BE2C (cell line): ENCODE results near the gene GPC6.
"Not testable (repeated sequence)": the region's sequence is repeated elsewhere in the genome, so short reads cannot be mapped to it uniquely, and the experiment has no call there.

Experiments used
- DNase-seq: peaks from one replicate; pipeline ENCODE4 v3.0.0-alpha.2; 2020
- H3K27me3 ChIP-seq: fragments of 250-450 bp; sonication (Bioruptor Pico); 2 replicates; pipeline ENCODE4 v1.5.1; 2020; ENCODE audit warnings: mild to moderate bottlenecking
- H3K36me3 ChIP-seq: fragments of 250-450 bp; sonication (Bioruptor Pico); 2 replicates; pipeline ENCODE4 v1.5.1; 2020; ENCODE audit warnings: mild to moderate bottlenecking
- H3K4me1 ChIP-seq: fragments of 250-450 bp; sonication (Bioruptor Pico); 2 replicates; pipeline ENCODE4 v1.5.1; 2020
- H3K4me3 ChIP-seq: 2 replicates; pipeline ENCODE4 v1.5.1; 2011; ENCODE audit warnings: low read depth, low read length
- H3K9me3 ChIP-seq: fragments of 250-450 bp; sonication (Bioruptor Pico); 2 replicates; pipeline ENCODE4 v1.5.1; 2020
- TF ChIP-seq, protein P1 (sequence below): IDR thresholded peaks from 2 replicates; pipeline ENCODE4 v1.5.1; 2012; ENCODE audit warnings: mild to moderate bottlenecking, low read depth, low read length

GPC6 gene

DNA sequence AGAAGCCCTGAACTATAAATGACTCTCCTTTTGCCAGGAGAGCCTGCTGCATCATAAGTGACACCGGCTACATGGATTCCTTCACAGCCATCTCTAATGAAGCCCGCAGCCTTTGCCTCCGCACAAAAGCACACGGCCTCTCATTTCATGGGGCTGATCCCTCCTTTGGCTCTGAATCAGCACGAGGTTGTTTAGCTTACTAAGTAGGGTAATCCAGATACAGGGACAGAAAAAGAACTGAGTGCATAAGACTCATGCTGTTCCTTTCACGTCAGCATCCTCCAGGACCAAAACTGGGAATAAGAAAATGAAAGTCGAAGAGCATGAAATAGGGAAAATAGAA is 1116.6 kb downstream of the GPC6 start:
- H3K4me3 ChIP-seq, result no peak overlapping the region
- H3K4me1 ChIP-seq, result no peaks in the 10 kb centered on the region; the same call in 1 of the 2 replicates
- H3K9me3 ChIP-seq, result no peaks in the 10 kb centered on the region
- DNase-seq, result no peak
- no peaks in the 10 kb centered on the region for H3K27me3 ChIP-seq
- no peaks in the 10 kb centered on the region for H3K36me3 ChIP-seq
- TF ChIP-seq, protein P1, sequence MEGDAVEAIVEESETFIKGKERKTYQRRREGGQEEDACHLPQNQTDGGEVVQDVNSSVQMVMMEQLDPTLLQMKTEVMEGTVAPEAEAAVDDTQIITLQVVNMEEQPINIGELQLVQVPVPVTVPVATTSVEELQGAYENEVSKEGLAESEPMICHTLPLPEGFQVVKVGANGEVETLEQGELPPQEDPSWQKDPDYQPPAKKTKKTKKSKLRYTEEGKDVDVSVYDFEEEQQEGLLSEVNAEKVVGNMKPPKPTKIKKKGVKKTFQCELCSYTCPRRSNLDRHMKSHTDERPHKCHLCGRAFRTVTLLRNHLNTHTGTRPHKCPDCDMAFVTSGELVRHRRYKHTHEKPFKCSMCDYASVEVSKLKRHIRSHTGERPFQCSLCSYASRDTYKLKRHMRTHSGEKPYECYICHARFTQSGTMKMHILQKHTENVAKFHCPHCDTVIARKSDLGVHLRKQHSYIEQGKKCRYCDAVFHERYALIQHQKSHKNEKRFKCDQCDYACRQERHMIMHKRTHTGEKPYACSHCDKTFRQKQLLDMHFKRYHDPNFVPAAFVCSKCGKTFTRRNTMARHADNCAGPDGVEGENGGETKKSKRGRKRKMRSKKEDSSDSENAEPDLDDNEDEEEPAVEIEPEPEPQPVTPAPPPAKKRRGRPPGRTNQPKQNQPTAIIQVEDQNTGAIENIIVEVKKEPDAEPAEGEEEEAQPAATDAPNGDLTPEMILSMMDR, result no peak

DNA sequence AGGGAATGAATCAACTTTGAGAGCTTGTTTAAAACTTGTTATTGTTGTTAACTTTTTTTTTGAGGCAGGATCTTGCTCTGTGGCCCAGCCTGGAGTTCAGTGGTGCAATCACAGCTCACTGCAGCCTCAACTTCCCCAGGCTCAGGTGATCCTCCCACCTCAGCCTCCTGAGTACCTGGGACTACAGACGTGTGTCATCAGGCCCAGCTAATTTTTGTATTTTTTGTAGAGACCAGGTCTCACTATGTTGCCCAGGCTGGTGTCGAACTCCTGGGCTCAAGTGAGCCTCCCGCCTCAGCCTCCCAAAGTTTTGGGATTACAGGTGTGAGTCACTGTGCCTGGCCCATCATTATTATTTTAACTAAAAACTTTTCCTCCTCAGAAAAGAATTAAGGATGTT is 1117.1 kb downstream of the GPC6 start:
- H3K9me3 ChIP-seq, H3K27me3 ChIP-seq, H3K4me3 ChIP-seq, H3K4me1 ChIP-seq, H3K36me3 ChIP-seq, DNase-seq: not testable (repeated sequence)

DNA sequence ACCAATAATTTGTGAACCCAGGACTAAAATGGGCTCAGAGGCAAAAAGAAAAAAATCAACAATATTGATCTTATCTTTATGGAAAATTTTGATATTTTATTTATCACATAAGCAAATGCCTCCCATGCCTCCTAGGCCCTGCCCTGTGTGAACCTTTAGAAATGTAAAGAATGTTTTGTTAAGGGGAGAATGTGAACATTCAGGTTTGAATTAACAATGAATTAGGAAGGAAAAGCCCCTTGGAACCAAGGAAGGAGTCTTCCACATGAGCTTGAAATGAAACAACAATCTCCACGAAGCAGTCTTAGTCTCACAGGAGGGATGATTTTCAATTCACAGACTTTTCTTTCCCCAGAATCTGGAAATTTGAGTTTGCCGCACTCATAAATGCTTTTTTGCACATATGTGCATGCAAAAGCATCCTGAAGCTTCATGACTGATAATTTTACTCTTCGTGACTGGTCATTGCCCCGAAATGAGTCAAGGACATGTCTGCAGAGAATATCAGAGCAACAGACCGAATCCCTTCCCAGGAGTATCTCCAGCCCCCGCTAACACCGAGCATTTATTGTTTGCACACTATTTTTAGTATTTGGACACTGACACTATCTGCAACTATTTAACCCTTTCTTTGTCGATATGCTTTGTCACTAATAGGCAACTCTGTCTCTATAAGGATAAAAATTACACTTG is 1117.7 kb downstream of the GPC6 start:
- Histone ChIP-seq H3K4me3 (no peak overlapping the region), H3K27me3 (no peaks in the 10 kb centered on the region), H3K4me1 (no peaks in the 10 kb centered on the region; the same call in 1 of the 2 replicates), H3K9me3 (no peaks in the 10 kb centered on the region), H3K36me3 (no peaks in the 10 kb centered on the region)
- TF ChIP-seq, protein P1, result no peak
- no peak for DNase-seq

DNA sequence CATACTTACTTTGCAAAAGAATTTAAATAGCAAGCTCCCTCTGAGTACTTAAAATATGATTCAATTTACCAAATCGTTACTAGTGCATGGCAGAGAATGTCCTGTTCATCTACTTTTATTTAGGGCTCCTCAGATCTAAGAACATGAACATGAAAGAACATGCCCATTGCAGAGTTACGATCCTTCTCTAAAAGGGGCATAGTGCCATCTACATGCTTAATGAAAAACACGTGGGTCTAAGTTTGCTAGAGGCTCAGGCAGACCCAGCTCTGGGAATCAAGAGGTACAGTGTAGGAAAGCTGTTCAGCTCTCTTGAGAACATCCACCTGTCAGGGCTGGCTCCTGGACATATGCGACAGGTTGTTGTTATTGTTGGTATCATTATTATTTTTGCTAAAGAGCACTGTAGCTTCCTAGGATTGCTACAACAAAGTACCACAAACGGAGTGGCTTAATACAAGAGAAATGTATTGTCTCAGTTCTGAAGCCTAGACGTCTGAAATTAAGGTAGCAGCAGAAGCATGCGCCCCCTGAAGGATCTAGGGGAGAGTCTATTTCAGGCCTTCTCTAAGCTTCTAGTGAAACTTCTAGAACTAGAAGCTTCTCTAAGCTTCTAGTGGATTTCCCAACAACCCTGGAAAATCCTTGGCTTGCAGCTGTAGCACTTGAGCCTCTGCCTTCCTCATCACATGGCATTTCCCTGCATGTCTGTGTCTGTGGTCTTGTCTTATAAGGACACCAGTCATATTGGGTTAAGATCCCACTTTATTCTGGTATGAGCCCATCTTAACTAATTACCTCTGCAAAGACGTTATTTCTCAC is 1119.0 kb downstream of the GPC6 start:
- no peaks in the 10 kb centered on the region for H3K27me3 ChIP-seq
- TF ChIP-seq, protein P1, result no peak
- H3K4me1 ChIP-seq, result no peaks in the 10 kb centered on the region; the same call in 1 of the 2 replicates
- DNase-seq, result no peak
- H3K36me3 ChIP-seq, result no peaks in the 10 kb centered on the region
- H3K9me3 ChIP-seq, result no peaks in the 10 kb centered on the region
- H3K4me3 ChIP-seq, result no peak overlapping the region

DNA sequence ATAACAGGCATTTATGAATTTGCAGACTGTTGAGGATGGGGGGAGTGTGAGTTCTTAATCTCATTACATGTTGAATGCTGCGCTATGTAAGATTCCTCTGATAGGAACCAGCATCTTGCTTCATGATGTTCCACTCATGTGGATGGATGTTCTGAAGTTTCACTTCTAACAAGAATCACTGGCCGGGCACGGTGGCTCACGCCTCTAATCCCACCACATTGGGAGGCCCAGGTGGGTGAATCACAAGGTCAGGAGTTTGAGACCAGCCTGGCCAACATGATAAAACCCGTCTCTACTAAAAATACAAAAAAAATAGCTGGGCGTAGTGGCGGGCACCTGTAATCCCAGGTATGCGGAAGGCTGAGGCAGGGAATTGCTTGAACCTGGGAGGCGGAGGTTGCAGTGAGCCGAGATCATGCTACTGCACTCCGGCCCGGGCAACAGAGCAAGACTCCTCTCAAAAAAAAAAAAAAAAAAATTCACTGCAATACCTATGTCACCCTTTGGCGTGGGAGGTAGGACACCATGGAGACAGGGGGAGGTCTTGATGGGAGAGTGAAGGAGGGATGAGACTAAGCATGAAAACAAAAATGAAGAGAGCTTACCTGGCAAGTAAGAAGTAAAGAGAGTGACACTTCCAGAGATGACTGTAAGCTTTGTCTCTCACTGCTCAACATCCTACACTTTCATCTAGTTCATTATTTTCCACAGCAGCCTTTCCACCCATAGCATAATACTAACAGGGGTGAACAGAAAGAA is 1119.8 kb downstream of the GPC6 start:
- H3K4me3 ChIP-seq, result no peak overlapping the region
- TF ChIP-seq, protein P1, result no peak
- no peaks in the 10 kb centered on the region; the same call in 1 of the 2 replicates for H3K4me1 ChIP-seq
- no peaks in the 10 kb centered on the region for H3K36me3 ChIP-seq
- no peaks in the 10 kb centered on the region for H3K9me3 ChIP-seq
- DNase-seq, result no peak
- H3K27me3 ChIP-seq, result no peaks in the 10 kb centered on the region

DNA sequence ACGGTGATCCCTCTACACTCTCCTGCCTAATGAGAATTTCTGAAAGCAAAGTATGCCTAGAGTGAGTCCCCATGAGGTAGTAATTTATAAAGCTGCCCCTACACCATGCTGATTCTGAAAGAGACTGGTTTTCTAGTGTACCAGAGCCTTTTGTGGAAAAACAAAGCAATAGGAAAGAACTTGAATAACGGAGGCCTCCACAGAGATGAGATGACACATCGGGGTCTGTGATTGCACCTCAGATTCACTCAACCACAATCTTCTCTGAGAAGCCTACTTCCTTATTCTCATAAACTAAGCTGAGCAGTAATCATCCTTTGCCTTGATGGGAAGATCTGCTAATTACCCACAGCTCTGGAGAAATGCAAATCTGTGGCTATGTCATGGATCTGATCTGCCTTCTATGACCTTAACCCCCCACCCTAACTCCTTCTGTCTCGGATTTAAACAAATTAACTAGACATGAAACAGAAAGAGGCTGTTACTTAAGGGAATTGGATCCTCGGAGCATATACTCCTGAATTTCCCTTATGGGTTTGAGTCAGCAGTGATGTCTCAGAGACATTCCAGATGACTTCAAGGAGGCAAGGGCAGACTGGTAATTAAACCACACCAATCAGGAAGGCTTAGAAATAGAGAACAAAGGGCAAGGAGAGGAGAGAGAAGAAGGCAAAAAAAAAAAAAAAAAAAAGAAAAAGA is 1124.8 kb downstream of the GPC6 start:
- no peak for DNase-seq
- Histone ChIP-seq H3K27me3 (no peaks in the 10 kb centered on the region), H3K36me3 (no peaks in the 10 kb centered on the region), H3K4me1 (no peaks in the 10 kb centered on the region), H3K9me3 (no peaks in the 10 kb centered on the region), H3K4me3 (no peak overlapping the region)
- TF ChIP-seq, protein P1, result no peak
